ENCODE data around the gene SLC10A6. TPM values are rescaled to one million over a fixed set of nuclear protein-coding genes. Genes with fewer than 3 reads are reported as not detected.

SLC10A6 gene
- total RNA-seq, 4 donors from 2014 or later, result 1.4 to 4.6 (median 1.7) TPM

DNA sequence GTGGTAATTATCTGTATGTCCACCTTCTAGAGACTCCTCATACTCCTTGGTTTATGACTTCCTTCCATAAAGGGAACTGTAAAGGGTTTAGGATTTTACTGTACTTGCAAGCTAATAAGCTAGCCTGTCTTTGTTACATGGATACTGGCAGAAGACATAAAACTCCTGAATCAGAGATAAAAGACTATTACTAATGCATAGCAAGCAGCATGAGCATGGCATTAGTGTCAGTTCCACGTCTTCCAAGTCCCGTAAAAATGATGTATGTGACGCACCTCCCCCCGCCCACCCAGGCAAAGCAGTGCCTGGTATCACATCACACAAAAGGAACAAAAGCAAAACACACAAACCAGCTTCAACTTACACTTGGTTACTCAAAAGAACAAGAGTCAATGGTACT lies 71.0 kb downstream of the SLC10A6 start:
- intact Hi-C loops (cut with DNase I; ENCODE audit: low total_unique reads) (no loop called here), in situ Hi-C loops (cut with MboI; ENCODE audit: low sequenced_read_pairs in 4 of 4) (no loop called here)
- no peak for ATAC-seq
- Histone ChIP-seq H3K9me3 (no peaks in the 10 kb centered on the region), H3K36me3 (no peaks in the 10 kb centered on the region), H3K27ac (no peak overlapping the region), H3K4me3 (no peak overlapping the region), H3K4me1 (no peaks in the 10 kb centered on the region), H3K27me3 (no peaks in the 10 kb centered on the region)
- no peak for TF ChIP-seq POLR2A (IDR thresholded peaks at IDR 0.05)
- TF ChIP-seq, protein P1, sequence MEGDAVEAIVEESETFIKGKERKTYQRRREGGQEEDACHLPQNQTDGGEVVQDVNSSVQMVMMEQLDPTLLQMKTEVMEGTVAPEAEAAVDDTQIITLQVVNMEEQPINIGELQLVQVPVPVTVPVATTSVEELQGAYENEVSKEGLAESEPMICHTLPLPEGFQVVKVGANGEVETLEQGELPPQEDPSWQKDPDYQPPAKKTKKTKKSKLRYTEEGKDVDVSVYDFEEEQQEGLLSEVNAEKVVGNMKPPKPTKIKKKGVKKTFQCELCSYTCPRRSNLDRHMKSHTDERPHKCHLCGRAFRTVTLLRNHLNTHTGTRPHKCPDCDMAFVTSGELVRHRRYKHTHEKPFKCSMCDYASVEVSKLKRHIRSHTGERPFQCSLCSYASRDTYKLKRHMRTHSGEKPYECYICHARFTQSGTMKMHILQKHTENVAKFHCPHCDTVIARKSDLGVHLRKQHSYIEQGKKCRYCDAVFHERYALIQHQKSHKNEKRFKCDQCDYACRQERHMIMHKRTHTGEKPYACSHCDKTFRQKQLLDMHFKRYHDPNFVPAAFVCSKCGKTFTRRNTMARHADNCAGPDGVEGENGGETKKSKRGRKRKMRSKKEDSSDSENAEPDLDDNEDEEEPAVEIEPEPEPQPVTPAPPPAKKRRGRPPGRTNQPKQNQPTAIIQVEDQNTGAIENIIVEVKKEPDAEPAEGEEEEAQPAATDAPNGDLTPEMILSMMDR (IDR thresholded peaks at IDR 0.05 in 4 of 5, conservative IDR thresholded peaks at IDR 0.05 in 1 of 5), result no peak
- DNase-seq, result no peak

DNA sequence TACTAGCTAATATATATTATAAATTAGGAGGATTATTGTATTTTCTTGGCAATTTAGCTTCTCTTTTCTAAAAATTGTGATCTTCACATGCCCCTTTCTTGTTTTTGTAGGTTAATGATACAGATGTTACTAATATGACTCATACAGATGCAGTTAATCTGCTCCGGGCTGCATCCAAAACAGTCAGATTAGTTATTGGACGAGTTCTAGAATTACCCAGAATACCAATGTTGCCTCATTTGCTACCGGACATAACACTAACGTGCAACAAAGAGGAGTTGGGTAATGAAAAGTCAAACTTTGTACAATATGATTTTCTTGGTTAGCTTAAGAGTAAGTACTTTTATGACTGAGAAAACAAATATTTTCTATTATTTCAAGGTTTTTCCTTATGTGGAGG lies 74.1 kb downstream of the SLC10A6 start:
- DNase-seq, result no peak

More for the DNA sequence above, 74.1 kb downstream of the SLC10A6 start:
- no peak for ATAC-seq
- Histone ChIP-seq H3K9me3 (no peaks in the 10 kb centered on the region), H3K4me3 (no peak overlapping the region), H3K27me3 (no peaks in the 10 kb centered on the region), H3K4me1 (no peaks in the 10 kb centered on the region), H3K27ac (no peak overlapping the region), H3K36me3 (no peaks in the 10 kb centered on the region)
- in situ Hi-C loops (cut with MboI; ENCODE audit: low sequenced_read_pairs in 4 of 4), result no loop called here
- TF ChIP-seq, protein P1 (IDR thresholded peaks at IDR 0.05 in 4 of 5, conservative IDR thresholded peaks at IDR 0.05 in 1 of 5), result no peak
- TF ChIP-seq POLR2A (IDR thresholded peaks at IDR 0.05), result no peak
- intact Hi-C loops (cut with DNase I; ENCODE audit: low total_unique reads), result no loop called here

Other genes with a start within 250 kb of the SLC10A6 start
- gene C4orf36, start 43.0 kb upstream of the SLC10A6 start, total RNA-seq, result under 1 TPM in 1 of 4 donors, not detected in 3; 0.38 TPM
- gene AFF1, start 85.6 kb upstream of the SLC10A6 start, total RNA-seq, result 100 to 1,000 TPM; 142 to 265 (median 197) TPM